Epidermal melanocyte (primary cell): ENCODE data around the gene COX8A.

Experiments used
- DNase-seq: peaks from one replicate; pipeline ENCODE4 v3.0.0; 2011; ENCODE audit warnings: low spot score; ENCODE audit not compliant: insufficient read length

The COX8A gene

DNA sequence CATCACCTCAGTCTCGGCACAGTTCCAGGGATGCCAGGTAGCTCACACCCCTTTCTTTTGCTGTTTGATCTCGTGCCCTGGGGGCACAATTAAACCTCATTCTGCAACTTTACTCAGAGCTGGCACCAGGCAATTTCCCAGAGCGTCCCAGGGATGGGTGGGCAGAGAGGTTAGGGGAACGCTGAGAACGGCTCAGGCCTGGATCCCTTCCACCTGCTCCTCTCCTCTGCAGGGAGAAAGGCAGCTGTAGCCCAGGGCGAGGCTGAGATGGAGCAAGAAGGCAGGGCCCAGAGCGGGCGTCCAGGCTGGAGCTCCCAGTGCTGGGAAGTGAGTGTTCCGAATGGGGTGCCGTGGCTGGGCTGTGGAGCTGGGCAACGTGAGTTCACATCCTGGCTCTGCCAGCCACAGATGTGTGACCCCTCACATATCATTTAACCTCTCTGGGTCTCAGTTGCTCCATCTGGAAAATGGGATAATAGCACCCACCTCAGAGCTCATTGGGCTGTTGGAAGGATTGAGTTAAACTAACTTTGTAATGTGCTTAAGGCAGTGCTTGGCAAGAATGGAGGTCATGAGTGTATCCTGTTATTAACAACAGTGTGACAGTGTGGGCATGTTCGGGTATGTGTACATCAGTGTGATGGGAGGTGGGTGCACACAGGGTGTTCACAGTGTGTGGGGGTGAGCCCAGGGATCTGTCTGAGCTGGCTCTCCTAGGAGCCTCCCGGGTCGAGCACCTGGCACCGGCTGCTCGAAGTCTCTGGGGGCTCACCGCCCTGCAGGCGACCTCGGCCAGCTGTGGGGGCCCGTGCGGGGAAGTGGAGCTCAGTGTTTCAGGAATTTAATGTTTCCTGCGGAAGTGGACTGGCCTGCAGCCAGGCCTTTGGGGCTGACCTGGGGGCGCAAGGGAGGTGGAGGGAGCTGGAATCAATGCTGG is 27.3 kb downstream of the COX8A start:
- DNase-seq: no peak

- DNase-seq: peak; percentile 11
Measured at GRCh38 chr11:64003807-64004589, 29.6 kb downstream of the COX8A start.

DNA sequence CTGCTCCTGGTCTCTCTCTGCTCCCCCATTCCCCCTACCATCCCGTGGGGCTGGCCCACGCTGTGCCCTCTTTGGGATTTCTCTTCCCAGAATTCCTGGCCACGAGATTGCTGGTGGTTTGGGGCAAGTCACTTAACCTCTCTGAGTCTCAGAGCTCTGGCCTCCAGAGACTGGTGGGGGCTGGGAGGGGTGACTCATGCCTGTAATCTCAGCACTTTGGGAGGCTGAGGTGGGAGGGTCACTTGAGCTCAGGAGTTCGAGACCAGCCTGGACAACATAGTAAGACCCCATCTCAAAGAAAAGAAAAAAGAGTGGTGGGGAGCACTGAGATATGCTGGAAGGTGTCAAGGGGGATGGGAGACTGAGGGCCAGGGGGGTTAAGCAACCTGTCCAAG is 30.2 kb downstream of the COX8A start:
- peak; percentile 4 for DNase-seq

GRCh38 chr11:64005691-64006090 is 31.3 kb downstream of the COX8A start:
- no peak for DNase-seq

DNA sequence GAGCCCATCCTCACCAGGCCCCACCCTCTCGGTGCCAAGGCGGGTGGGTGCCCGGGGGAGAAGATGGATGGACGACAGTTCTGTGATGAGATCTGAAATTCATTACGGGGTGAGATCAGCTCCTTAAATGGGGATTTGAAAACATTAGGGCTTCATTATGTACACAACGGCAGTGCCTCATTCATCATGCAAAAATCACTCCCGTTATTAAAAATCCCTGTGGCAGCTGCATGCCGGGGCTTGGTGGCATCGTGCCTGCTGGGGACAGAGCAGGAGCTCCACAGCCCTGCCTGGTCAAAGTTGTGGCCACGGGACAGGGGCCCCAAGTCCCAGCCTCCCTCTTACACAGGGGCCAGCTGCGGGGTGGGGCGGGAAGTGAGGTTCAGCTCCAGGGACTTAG is 32.0 kb downstream of the COX8A start:
- DNase-seq: peak; percentile 14

GRCh38 chr11:64007160-64007628 is 32.8 kb downstream of the COX8A start:
- peak; percentile 44 for DNase-seq

DNA sequence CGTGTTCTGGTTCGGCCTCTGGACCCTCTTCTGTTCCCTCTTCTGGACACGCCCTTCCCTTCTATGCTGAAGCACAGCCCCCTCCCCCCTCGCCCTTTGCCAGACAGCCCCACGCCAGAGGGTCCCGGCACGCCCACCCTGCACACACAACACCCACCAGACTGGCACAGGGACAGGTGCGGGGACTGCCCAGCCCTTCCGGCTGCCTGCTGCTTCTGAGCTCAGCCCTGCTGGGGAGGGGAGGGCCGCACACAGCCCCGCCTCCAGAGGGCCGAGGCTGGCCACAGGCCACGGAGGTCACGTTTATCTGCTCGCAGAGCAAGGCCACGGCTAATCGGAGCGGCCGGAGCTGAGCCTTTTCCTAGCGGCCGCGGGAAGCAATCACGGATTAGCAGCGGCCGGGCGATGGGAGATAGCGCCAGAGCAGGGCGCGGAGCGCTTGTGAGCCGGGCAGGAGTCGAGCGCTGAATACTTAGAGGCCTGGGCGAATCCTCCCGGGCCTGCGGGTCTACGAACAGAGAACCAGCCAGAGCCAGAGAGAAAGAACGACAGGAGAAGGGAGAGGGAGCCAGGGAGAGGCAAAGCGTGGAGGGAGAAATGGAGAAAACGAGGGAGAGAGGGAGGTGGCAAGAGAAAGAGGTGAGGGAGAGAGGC is 33.3 kb downstream of the COX8A start:
- peak; percentile 86 for DNase-seq

DNA sequence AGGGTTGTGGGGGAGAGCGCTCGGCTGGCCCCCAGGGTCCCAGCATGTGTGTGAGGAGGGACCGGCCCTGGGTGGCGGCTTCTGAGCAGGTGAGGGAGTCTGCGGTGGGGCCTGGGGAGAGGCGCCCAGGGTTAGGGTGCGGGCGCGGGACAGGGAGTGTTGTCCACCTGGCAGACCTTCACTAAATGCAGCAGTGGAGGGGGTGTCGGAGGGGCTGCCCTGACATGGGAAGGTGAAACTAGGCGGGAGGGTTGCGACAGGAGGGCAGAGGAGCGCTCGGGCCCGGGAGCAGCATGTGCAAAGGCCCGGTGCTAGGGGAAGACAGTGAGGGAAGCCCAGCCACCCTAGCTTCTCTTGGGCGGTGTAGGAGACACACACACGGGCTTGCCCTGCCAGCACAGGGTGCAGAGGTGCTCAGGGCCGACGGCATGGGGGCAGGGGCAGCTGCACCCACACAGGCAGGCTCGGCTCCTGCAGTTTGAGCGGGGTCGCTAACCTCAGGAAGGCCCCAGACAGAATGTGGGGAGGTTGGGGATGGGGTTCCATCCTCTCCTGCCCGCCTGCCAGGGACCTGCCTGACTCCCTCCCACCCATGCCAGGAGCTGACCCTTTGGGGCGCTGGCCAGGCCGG is 34.0 kb downstream of the COX8A start:
- DNase-seq: no peak

DNA sequence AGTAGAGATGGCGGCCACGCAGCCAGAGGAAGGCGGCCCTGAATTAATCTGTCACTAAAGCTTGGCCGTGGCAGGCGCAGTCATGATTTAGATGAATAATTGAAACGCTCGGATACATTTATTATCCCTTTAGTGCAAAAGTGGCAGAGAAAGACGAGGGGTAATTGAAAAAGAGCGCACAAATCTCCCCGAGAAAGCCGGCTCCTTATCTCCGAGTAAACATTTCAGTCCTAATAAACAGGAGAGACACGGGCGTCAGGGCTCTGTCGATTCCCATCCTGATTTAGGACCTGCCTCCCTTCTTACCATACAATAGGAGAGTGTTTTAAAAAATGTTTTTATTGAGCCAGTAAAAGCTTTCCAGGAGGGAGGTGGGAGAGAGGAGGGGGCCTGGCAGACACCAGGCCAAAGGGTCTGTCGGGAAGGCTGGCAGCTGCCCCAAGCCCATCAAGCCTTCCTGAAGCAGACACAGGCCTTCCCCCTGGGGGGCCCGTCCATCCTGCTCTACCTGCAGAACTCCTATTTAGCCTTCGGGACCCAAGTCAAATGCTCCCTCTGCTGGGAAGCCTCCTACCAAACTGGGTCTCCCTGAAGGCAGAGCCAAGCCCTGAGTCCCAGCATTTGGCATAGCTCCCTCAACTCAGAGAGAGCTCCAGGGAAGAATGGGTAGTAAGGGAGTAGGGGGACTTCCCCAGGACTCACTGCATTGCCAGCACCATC is 34.7 kb downstream of the COX8A start:
- peak; percentile 21 for DNase-seq

GRCh38 chr11:64009710-64010109 is 35.3 kb downstream of the COX8A start:
- DNase-seq: peak; percentile 12

DNA sequence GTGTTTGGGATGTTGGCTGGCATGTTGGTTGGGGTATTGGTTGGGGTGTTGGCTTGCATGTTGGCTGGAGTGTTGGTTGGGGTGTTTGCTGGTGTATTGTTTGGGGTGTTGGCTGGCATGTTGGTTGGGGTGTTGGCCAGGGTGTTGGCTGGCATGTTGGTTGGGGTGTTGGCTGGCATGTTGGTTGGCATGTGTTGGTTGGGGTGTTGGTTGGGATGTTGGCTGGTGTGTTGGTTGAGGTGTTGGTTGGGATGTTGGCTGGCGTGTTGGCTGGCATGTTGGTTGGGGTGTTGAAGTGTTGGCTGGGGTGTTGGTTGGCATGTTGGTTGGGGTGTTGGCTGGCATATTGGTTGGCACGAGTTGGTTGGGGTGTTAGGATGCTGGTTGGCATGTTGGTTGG is 36.4 kb downstream of the COX8A start:
- DNase-seq: no peak

- no peak for DNase-seq
Measured at GRCh38 chr11:64011371-64011770, 37.0 kb downstream of the COX8A start.

- no peak for DNase-seq
Measured at GRCh38 chr11:64013141-64013896, 38.9 kb downstream of the COX8A start.

DNA sequence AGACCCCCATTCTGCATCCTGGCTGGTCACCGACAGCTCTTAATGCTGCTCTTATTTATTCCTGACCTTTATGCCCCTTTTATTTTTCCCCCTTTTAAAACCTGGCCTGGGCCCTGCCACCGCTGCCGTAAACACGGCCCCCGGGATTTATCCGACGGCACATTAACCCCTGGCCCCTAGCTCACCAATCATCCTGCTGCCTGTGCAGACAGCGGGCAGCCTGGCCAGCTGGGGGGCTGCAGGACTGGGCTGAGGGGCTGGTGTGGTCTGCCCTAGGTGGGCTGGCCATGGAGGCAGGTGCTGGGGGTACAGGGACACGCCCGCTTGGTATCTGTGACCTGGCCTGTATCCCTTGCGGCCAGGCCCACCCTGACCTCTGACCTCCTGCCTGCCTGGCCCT is 39.9 kb downstream of the COX8A start:
- no peak for DNase-seq

GRCh38 chr11:64015510-64015909 is 41.1 kb downstream of the COX8A start:
- DNase-seq: no peak

DNA sequence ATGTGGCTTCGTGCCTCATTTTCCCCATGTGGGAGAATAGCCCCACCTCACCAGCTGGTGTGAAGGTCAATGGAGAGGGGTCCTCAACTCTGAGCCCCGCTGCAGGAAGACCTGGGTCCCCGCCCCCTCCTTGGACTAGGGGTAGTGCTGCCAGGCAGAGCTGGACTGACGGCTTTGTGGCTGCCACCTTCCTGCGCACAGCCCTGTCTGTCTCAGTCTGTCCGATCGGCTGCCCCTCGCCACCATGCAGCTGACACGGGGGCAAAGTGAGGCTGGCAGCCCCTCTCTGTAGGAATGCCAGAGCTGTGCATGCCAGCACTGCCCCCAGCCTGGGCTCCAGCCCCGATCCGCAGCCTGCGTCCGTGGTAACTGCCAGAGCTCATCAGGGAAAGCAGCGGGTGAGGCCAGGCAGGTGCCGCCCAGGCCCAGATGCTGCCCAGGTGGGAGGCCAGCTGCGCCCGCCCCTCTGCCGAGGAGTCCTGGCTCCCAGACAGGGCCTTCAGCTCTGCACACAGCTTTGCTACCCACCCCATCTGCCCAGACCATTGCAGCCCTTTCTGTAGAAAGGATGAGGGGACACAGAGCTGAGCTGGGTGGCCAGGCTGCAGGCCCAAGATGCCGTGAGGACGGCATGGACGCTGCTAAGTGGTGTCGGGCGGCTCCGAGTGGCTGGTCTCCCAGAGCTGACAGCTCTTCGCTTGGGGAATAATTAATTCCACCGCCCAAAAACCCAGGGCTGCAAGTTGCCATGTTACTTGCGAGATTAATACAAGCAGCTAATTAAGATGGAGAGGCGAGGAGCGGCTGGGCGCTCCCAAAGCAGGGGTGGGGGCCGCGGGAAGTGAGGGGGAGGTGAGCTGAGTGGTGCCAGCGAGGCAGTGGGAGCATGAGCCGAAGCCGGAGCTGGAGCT is 41.8 kb downstream of the COX8A start:
- peak; percentile 7 for DNase-seq

GRCh38 chr11:64017945-64018224 is 43.5 kb downstream of the COX8A start:
- DNase-seq: no peak

DNA sequence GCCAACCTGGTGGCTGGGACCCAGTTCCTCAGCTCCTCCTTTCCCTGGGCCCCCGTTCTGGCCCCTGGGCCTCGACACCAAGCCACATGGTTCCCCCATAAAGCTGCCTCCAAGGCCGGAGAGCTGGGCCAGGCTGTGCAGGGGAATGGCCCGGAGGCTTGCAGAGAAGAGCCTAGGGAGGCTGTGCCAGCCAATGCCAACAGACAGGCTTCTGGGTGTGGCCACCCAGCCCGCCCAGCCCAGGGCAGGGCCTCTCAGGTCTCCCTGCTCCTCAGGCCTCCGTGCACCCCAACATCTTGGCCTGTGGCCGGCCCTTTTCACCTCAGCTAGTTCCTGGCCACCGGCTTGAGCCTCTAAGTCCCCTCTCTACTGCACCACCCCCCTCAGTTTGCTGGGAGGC is 43.9 kb downstream of the COX8A start:
- no peak for DNase-seq
